ENCODE measurements around the gene ASB12. TPM values are rescaled to one million over a fixed set of nuclear protein-coding genes. Genes with fewer than 3 reads are reported as not detected.

The ASB12 gene
- total and polyA plus RNA-seq, 2 donors (not counting 3 experiments of a cell fraction or from before 2014, with no cell fraction given): 0.11 TPM; not detected in 1

DNA sequence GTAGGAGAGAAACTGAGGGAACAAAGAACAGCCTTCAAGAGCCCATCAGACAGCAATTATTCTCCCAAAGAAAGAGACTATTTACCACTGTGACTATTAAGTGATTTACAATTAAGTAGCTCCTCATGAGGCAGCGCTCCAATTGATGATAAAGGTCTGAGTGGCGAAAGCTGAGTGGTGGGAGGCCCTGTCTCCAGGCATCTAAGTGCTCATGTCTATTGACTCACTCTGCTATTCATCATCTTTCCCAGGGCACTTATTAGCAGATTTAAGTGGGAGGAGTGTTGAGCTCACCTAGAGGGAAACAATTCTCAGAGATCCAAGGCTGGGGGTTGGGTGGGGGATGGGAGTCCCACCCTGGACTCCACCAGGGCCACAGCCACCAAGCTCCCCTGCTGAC lies 48.2 kb downstream of the ASB12 start:
- CTCF ChIA-PET: no interaction called here
- no peak for TF ChIP-seq POLR2AphosphoS5 (IDR thresholded peaks at IDR 0.05; ENCODE audit: insufficient read depth, low read depth, low read length)
- TF ChIP-seq, protein P1, sequence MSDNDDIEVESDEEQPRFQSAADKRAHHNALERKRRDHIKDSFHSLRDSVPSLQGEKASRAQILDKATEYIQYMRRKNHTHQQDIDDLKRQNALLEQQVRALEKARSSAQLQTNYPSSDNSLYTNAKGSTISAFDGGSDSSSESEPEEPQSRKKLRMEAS (IDR thresholded peaks at IDR 0.05; ENCODE audit: insufficient read depth, insufficient read length): no peak
- TF ChIP-seq MYC (IDR thresholded peaks at IDR 0.05; ENCODE audit: low read depth, low read length): no peak
- no peak for TF ChIP-seq EZH2 (IDR thresholded peaks at IDR 0.05; ENCODE audit: borderline replicate concordance, low read depth, low read length, severe bottlenecking)
- TF ChIP-seq, protein P2, sequence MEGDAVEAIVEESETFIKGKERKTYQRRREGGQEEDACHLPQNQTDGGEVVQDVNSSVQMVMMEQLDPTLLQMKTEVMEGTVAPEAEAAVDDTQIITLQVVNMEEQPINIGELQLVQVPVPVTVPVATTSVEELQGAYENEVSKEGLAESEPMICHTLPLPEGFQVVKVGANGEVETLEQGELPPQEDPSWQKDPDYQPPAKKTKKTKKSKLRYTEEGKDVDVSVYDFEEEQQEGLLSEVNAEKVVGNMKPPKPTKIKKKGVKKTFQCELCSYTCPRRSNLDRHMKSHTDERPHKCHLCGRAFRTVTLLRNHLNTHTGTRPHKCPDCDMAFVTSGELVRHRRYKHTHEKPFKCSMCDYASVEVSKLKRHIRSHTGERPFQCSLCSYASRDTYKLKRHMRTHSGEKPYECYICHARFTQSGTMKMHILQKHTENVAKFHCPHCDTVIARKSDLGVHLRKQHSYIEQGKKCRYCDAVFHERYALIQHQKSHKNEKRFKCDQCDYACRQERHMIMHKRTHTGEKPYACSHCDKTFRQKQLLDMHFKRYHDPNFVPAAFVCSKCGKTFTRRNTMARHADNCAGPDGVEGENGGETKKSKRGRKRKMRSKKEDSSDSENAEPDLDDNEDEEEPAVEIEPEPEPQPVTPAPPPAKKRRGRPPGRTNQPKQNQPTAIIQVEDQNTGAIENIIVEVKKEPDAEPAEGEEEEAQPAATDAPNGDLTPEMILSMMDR (IDR thresholded peaks at IDR 0.05; ENCODE audit: extremely low read depth in 1 of 2, insufficient read depth in 1 of 2, low read depth in 1 of 2, low read length in 2 of 2): no peak
- TF ChIP-seq POLR2A (IDR thresholded peaks at IDR 0.05; ENCODE audit: low read depth, low read length): no peak
- TF ChIP-seq GATA2 (IDR thresholded peaks at IDR 0.05; ENCODE audit: insufficient read depth, insufficient read length, low read depth, low read length): no peak
- TF ChIP-seq JUN (IDR thresholded peaks at IDR 0.05; ENCODE audit: borderline replicate concordance, insufficient read depth, insufficient read length, low read depth): no peak
- no peak for TF ChIP-seq FOS (IDR thresholded peaks at IDR 0.05; ENCODE audit: borderline replicate concordance, insufficient read depth, low read length)
- POLR2A ChIA-PET: no interaction called here
- Histone ChIP-seq H3K9me1 (replicated peaks; ENCODE audit: control insufficient read depth, extremely low read depth, insufficient read depth, low read length) (no peaks in the 10 kb centered on the region), H3K9ac (replicated peaks; ENCODE audit: extremely low read depth, insufficient read depth, low read length) (no peak overlapping the region), H3K79me2 (ENCODE audit: control insufficient read depth, insufficient read depth, low read length) (no peaks in the 10 kb centered on the region), H3K36me3 (ENCODE audit: control insufficient read depth in 2 of 2, extremely low read depth in 1 of 2, insufficient read depth in 2 of 2, low read length in 2 of 2) (no peaks in the 10 kb centered on the region), H3K27me3 (ENCODE audit: control insufficient read depth in 2 of 2, insufficient read depth in 2 of 2, low read length in 2 of 2) (no peaks in the 10 kb centered on the region), H3K9me3 (replicated peaks; ENCODE audit: control insufficient read depth, insufficient read depth, low read length) (no peaks in the 10 kb centered on the region), H3K27ac (ENCODE audit: insufficient read depth, low read depth, low read length) (no peak overlapping the region), H3K4me1 (ENCODE audit: control insufficient read depth, extremely low read depth, insufficient read depth, low read length) (no peaks in the 10 kb centered on the region), H2AFZ (ENCODE audit: low read depth, low read length) (no peak overlapping the region), H3K4me3 (replicated peaks in 1 of 3; ENCODE audit: insufficient read depth in 1 of 3, low read depth in 1 of 3, low read length in 3 of 3) (no peak overlapping the region), H3K4me2 (ENCODE audit: insufficient read depth, low read length) (no peak overlapping the region), H4K20me1 (replicated peaks; ENCODE audit: control insufficient read depth, extremely low read depth, insufficient read depth, low read length) (no peaks in the 10 kb centered on the region)
- FAIRE-seq (no peak), DNase-seq (ENCODE audit: low read depth, low spot score) (no peak)
- dilution Hi-C loops (cut with MboI; ENCODE audit: extremely low pct_ligation_motif_present, low sequenced_read_pairs): no loop called here
- intact Hi-C loops (cut with micrococcal nuclease): no loop called here
- no TSS peak for BruUV-seq (replicated peaks)
